HEK293 (cell line): ENCODE results near the gene EIF1.
A peak's percentile ranks its signal among the peaks of the same experiment; 100 is the strongest.

ENCODE experiments used
- CTCF ChIA-PET: fragments of 350-600 bp; formaldehyde crosslinking; extraction: SDS; loops from one replicate; lab custom pipeline; 2021; ENCODE audit warnings: antibody characterized with exemption; lab: Yijun Ruan, JAX
- POLR2A ChIA-PET: fragments of 300-600 bp; formaldehyde crosslinking; extraction: SDS; loops from one replicate; lab custom pipeline; 2020; ENCODE audit warnings: antibody characterized with exemption, inconsistent platforms; lab: Yijun Ruan, JAX
- H3K27ac ChIP-seq: fragments of 200-500 bp; sonication (Bioruptor generic); 2 replicates; pipeline ENCODE4 v1.5.1; 2014; ENCODE audit warnings: low read depth, low read length, control low read depth, inconsistent platforms; ENCODE audit errors: extremely low read depth
- H3K36me3 ChIP-seq, 2 experiments: fragments of 200-500 bp in 1 of 2; sonication (Bioruptor generic) in 1 of 2; 1 replicate in 1 of 2; 2 replicates in 1 of 2; pipeline ENCODE4 v1.5.1; 2014 to 2017; ENCODE audit warnings: inconsistent platforms in 2 of 2, low read length in 2 of 2; ENCODE audit not compliant: control insufficient read depth in 2 of 2, insufficient read depth in 1 of 2
- H3K4me1 ChIP-seq: fragments of 200-500 bp; sonication (Bioruptor generic); 2 replicates; pipeline ENCODE4 v1.5.1; 2014; ENCODE audit warnings: mild to moderate bottlenecking, low read length, inconsistent platforms; ENCODE audit not compliant: control insufficient read depth, insufficient read depth
- H3K4me3 ChIP-seq: 2 replicates; pipeline ENCODE4 v1.5.1; 2011; ENCODE audit warnings: low read depth, mild to moderate bottlenecking, control low read depth, low read length, moderate library complexity
- H3K9me3 ChIP-seq: fragments of 200-500 bp; sonication (Bioruptor generic); 2 replicates; pipeline ENCODE4 v1.5.1; 2014; ENCODE audit warnings: low read depth, low read length, inconsistent platforms; ENCODE audit not compliant: control insufficient read depth, insufficient read depth
- BCL11A ChIP-seq: fragments of 450-650 bp; formaldehyde crosslinking; IDR thresholded peaks from 2 replicates; pipeline ENCODE4 v1.5.1; 2016; ENCODE audit warnings: low read depth, missing biosample characterization, missing genetic modification characterization
- EGR2 ChIP-seq: fragments of 450-650 bp; formaldehyde crosslinking; IDR thresholded peaks from 2 replicates; pipeline ENCODE4 v1.5.1; 2016; ENCODE audit warnings: low read depth, missing biosample characterization, missing genetic modification characterization
- GLIS1 ChIP-seq: fragments of 450-650 bp; formaldehyde crosslinking; IDR thresholded peaks from 2 replicates; pipeline ENCODE4 v1.5.1; 2016; ENCODE audit warnings: missing biosample characterization, missing genetic modification characterization
- KLF8 ChIP-seq: fragments of 450-650 bp; formaldehyde crosslinking; IDR thresholded peaks from 2 replicates; pipeline ENCODE4 v1.5.1; 2016; ENCODE audit warnings: missing biosample characterization, missing genetic modification characterization
- PBX3 ChIP-seq: sonication (generic); formaldehyde crosslinking; IDR thresholded peaks from 2 replicates; pipeline ENCODE4 v1.8.1; 2022; ENCODE audit warnings: mild to moderate bottlenecking, moderate library complexity, missing genetic modification reagents
- PRDM10 ChIP-seq: fragments of 450-650 bp; formaldehyde crosslinking; IDR thresholded peaks from 2 replicates; pipeline ENCODE4 v1.5.1; 2016; ENCODE audit warnings: missing biosample characterization, missing genetic modification characterization
- ZBTB8A ChIP-seq: fragments of 450-650 bp; formaldehyde crosslinking; IDR thresholded peaks from 2 replicates; pipeline ENCODE4 v1.5.1; 2016; ENCODE audit warnings: missing biosample characterization, missing genetic modification characterization
- ZFHX2 ChIP-seq: fragments of 450-650 bp; formaldehyde crosslinking; conservative IDR thresholded peaks from 2 replicates; pipeline ENCODE4 v1.5.1; 2016; ENCODE audit warnings: missing biosample characterization, missing genetic modification characterization
- ZFP3 ChIP-seq: fragments of 450-650 bp; formaldehyde crosslinking; IDR thresholded peaks from 2 replicates; pipeline ENCODE4 v1.5.1; 2016; ENCODE audit warnings: low read depth, missing biosample characterization, missing genetic modification characterization
- ZNF132 ChIP-seq: fragments of 450-650 bp; formaldehyde crosslinking; IDR thresholded peaks from 2 replicates; pipeline ENCODE4 v1.5.1; 2017; ENCODE audit warnings: missing biosample characterization, missing genetic modification characterization, borderline replicate concordance
- ZNF133 ChIP-seq: fragments of 450-650 bp; formaldehyde crosslinking; IDR thresholded peaks from 2 replicates; pipeline ENCODE4 v1.5.1; 2016; ENCODE audit warnings: missing biosample characterization, missing genetic modification characterization
- ZNF311 ChIP-seq: fragments of 450-650 bp; formaldehyde crosslinking; IDR thresholded peaks from 2 replicates; pipeline ENCODE4 v1.5.1; 2017; ENCODE audit warnings: missing biosample characterization, missing genetic modification characterization, borderline replicate concordance
- ZNF341 ChIP-seq: fragments of 450-650 bp; formaldehyde crosslinking; IDR thresholded peaks from 2 replicates; pipeline ENCODE4; 2016; ENCODE audit warnings: low read depth, missing biosample characterization, missing genetic modification characterization
- ZNF394 ChIP-seq: fragments of 450-650 bp; formaldehyde crosslinking; IDR thresholded peaks from 2 replicates; pipeline ENCODE4 v1.5.1; 2016; ENCODE audit warnings: missing biosample characterization, missing genetic modification characterization, mild to moderate bottlenecking, moderate library complexity, borderline replicate concordance
- ZNF404 ChIP-seq: fragments of 450-650 bp; formaldehyde crosslinking; IDR thresholded peaks from 2 replicates; pipeline ENCODE4 v1.5.1; 2017; ENCODE audit warnings: missing biosample characterization, missing genetic modification characterization
- ZNF629 ChIP-seq: fragments of 450-650 bp; formaldehyde crosslinking; IDR thresholded peaks from 2 replicates; pipeline ENCODE4 v1.5.1; 2017; ENCODE audit warnings: missing biosample characterization, missing genetic modification characterization

Gene EIF1

GRCh38 chr17:41718287-41718645, 29.6 kb downstream of the EIF1 start:
- POLR2A ChIA-PET, result interaction anchor here (0.6 to 4.4 kb wide), 4 partner anchors 10 to 29 kb away, joined by 4 to 18 read pairs (median 6); partner anchors contain the start of gene EIF1
- TF ChIP-seq EGR2 (0 out of 2 replicates have a peak, but pooled peaks have one; percentile 32), PRDM10 (tag by site-specific recombination) (0 out of 2 replicates have a peak, but pooled peaks have one; percentile 20), ZNF394 (tag by site-specific recombination) (no peak), ZFHX2 (tag by site-specific recombination) (0 out of 2 replicates have a peak, but pooled peaks have one; percentile 13), GLIS1 (tag by site-specific recombination) (peak; percentile 36; the same call in 1 of the 2 replicates), ZBTB8A (no peak)
- CTCF ChIA-PET, result interaction anchor here (0.6 to 2.2 kb wide), 6 partner anchors 11 to 83 kb away, joined by 3 to 12 read pairs (median 6); no protein-coding TSS in a partner anchor
- Histone ChIP-seq H3K4me3 (no peak overlapping the region), H3K9me3 (no peaks in the 10 kb centered on the region), H3K36me3 (no peaks in the 10 kb centered on the region), H3K27ac (no peak overlapping the region), H3K4me1 (0 out of 2 replicates have a peak, but pooled peaks cover 4% of the 10 kb centered on the region)

GRCh38 chr17:41722231-41722630, 33.5 kb downstream of the EIF1 start:
- no peak overlapping the region for H3K27ac ChIP-seq
- no peak overlapping the region for H3K4me3 ChIP-seq
- H3K4me1 ChIP-seq, result 0 out of 2 replicates have a peak, but pooled peaks cover 4% of the 10 kb centered on the region
- POLR2A ChIA-PET, result interaction anchor here (4.4 to 4.9 kb wide), 2 partner anchors 12 to 33 kb away, joined by 21 to 28 read pairs; partner anchors contain the start of genes EIF1 and HAP1
- no peaks in the 10 kb centered on the region for H3K9me3 ChIP-seq
- H3K36me3 ChIP-seq, result no peaks in the 10 kb centered on the region
- TF ChIP-seq ZNF132 (tag by site-specific recombination), result no peak
- TF ChIP-seq ZNF629 (tag by site-specific recombination), result 0 out of 2 replicates have a peak, but pooled peaks have one; percentile 15
- TF ChIP-seq ZNF133 (tag by site-specific recombination), result no peak
- CTCF ChIA-PET, result no interaction called here

- Histone ChIP-seq H3K4me1 (no peaks in the 10 kb centered on the region), H3K27ac (no peak overlapping the region), H3K36me3 (no peaks in the 10 kb centered on the region), H3K9me3 (no peaks in the 10 kb centered on the region), H3K4me3 (no peak overlapping the region)
- TF ChIP-seq ZNF404 (no peak), EGR2 (peak; percentile 81), ZFHX2 (tag by site-specific recombination) (peak; percentile 80), ZNF341 (tag by site-specific recombination) (peak; percentile 84), ZFP3 (no peak), BCL11A (tag by site-specific recombination) (no peak), PBX3 (CRISPR knock-in tag) (no peak), KLF8 (tag by site-specific recombination) (no peak), ZNF311 (no peak)
- POLR2A ChIA-PET, result interaction anchor here (0.6 to 4.9 kb wide), 6 partner anchors 10 to 1259 kb away, joined by 4 to 28 read pairs (median 8); partner anchors contain the start of genes EIF1 and HAP1
- CTCF ChIA-PET, result interaction anchor here (0.6 kb wide), 1 partner anchor 300 kb away, joined by 3 read pairs; no protein-coding TSS in a partner anchor
These were observed 35.3 kb downstream of the EIF1 start for GRCh38 chr17:41723801-41724475.
